Upper lobe of left lung (tissue), 6 donors: ENCODE data around the gene SFMBT2. TPM values are rescaled to one million over a fixed set of nuclear protein-coding genes. Genes with fewer than 3 reads are reported as not detected.

Source experiments
- ATAC-seq, 2 donors: fragments of 200-7000 bp; cut with Tn5 transposase; one replicate each; pipeline ENCODE4 v1.9.1; 2022; ENCODE audit warnings: mild to moderate bottlenecking in 2 of 2, moderate library complexity in 2 of 2; ENCODE audit not compliant: low FRiP score in 2 of 2
- DNase-seq, 2 donors: peaks; one replicate each; pipeline ENCODE4 v3.0.0-alpha.2; 2019 to 2020
- H3K27ac ChIP-seq, 4 donors: fragments of 200-600 bp; sonication (generic); one replicate each; pipeline ENCODE4 v1.5.1; 2016 to 2019
- H3K27me3 ChIP-seq, 4 donors: fragments of 200-600 bp; sonication (generic); one replicate each; pipeline ENCODE4 v1.5.1; 2017 to 2019
- H3K36me3 ChIP-seq, 4 donors: fragments of 200-600 bp; sonication (generic); one replicate each; pipeline ENCODE4 v1.5.1; 2016 to 2019
- H3K4me1 ChIP-seq, 4 donors: fragments of 200-600 bp; sonication (generic); one replicate each; pipeline ENCODE4 v1.5.1; 2018 to 2019
- H3K4me3 ChIP-seq, 4 donors: fragments of 200-600 bp; sonication (generic); one replicate each; pipeline ENCODE4 v1.5.1; 2017 to 2019; ENCODE audit warnings: mild to moderate bottlenecking in 2 of 4, moderate library complexity in 1 of 4
- H3K9me3 ChIP-seq, 4 donors: fragments of 200-600 bp; sonication (generic); one replicate each; pipeline ENCODE4 v1.5.1; 2018 to 2019
- CTCF ChIP-seq, 6 experiments: fragments of 450-650 bp in 4 of 6; fragments of 200-600 bp in 2 of 6; sonication (generic) in 2 of 6; IDR thresholded peaks; one replicate each; pipeline ENCODE4 v1.5.1; 2016 to 2019; ENCODE audit warnings: antibody characterized with exemption in 6 of 6
- EP300 ChIP-seq, 4 donors: sonication (generic); formaldehyde crosslinking; IDR thresholded peaks; one replicate each; pipeline ENCODE4 v1.5.1; 2017; ENCODE audit warnings: antibody characterized with exemption in 4 of 4, control low read depth in 2 of 4
- POLR2A ChIP-seq, 4 donors: fragments of 450-650 bp; IDR thresholded peaks; one replicate each; pipeline ENCODE4 v1.5.1; 2016 to 2017; ENCODE audit warnings: antibody characterized with exemption in 4 of 4, mild to moderate bottlenecking in 2 of 4
- POLR2AphosphoS5 ChIP-seq, 2 donors: sonication (generic); formaldehyde crosslinking; IDR thresholded peaks; one replicate each; pipeline ENCODE4 v1.5.1; 2017; ENCODE audit warnings: antibody characterized with exemption in 2 of 2
- WGBS, 2 donors: methylation state at CpG; one replicate each; pipeline ENCODE4 v1.1.5; 2017 to 2018; 5-methylcytosine and 5-hydroxymethylcytosine counted together
- total RNA-seq, 6 donors: library from RNA; depleted of rRNA in 4 of 6; stranded (reverse); fragments of >200 nt in 4 of 6; gene quantifications; one replicate each; pipeline versions ENCODE4 v1.1.0 to v1.2.1, GENCODE V29; 2016 to 2021
- donor health status: DM: no; HTN: no; CAD: no; lungs with moderate emphysema.
- donor health status: DM: no; HTN: yes; CAD: no; lungs with severe emphysema.

The SFMBT2 gene
- total RNA-seq, 6 donors from 2014 or later: 6.2 to 14.6 (median 10.2) TPM

DNA sequence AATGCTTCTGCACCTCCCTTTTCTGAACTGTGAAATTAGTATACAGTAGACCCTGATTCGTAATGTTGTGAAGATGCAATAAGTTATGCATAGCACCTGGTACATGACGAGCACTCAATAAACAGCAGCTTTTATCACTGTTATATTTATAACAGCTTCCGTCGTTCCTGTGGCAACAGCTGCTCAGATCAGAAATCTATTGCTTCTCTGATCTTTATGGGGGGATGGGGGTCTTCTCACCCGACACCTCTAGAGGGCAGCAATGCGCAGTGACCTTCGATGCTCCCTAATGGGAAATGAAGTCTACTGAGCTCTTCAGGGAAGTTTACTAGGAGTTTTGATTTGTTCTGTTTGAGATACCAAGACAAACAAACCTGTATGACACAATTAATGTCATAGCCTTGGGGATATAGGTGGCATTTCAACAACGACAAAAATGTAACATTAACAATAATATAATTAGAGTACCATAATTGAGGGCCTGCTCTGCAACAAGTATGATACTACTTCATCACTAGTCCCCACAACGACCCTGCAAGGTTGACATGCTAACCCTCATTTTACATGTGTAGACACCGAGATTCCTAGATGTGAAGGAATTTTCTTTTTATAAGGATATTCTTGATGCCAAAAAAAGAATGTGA is 289.6 kb downstream of the SFMBT2 start:
- Histone ChIP-seq H3K9me3 (no peaks in the 10 kb centered on the region), H3K4me3 (no peak overlapping the region), H3K4me1 (no peaks in the 10 kb centered on the region), H3K27ac (no peak overlapping the region), H3K27me3 (no peaks in the 10 kb centered on the region), H3K36me3 (no peaks in the 10 kb centered on the region)
- no peak for TF ChIP-seq POLR2A (IDR thresholded peaks at IDR 0.05)
- no peak for TF ChIP-seq EP300 (IDR thresholded peaks at IDR 0.05)
- no peak for TF ChIP-seq POLR2AphosphoS5 (IDR thresholded peaks at IDR 0.05)
- peak; percentile 36 to 49 (median 42) for TF ChIP-seq CTCF (IDR thresholded peaks at IDR 0.05)
- WGBS, 2 donors: 27% methylated on average over 9 to 10 of the region's 10 CpGs
- ATAC-seq: peak in 1 of 2 donors; percentile 76
- DNase-seq: peak in 1 of 2 donors; percentile 50

GRCh38 chr10:7119325-7120015 is 291.4 kb downstream of the SFMBT2 start:
- WGBS, 2 donors: 77 to 84% methylated on average over 14 of the region's 14 CpGs
- Histone ChIP-seq H3K4me1 (no peaks in the 10 kb centered on the region), H3K27me3 (no peaks in the 10 kb centered on the region), H3K9me3 (no peaks in the 10 kb centered on the region), H3K4me3 (no peak overlapping the region), H3K36me3 (no peaks in the 10 kb centered on the region), H3K27ac (no peak overlapping the region)
- DNase-seq (no peak), ATAC-seq (no peak)
- TF ChIP-seq POLR2AphosphoS5 (IDR thresholded peaks at IDR 0.05) (no peak), CTCF (IDR thresholded peaks at IDR 0.05) (no peak), EP300 (IDR thresholded peaks at IDR 0.05) (no peak), POLR2A (IDR thresholded peaks at IDR 0.05) (no peak)

DNA sequence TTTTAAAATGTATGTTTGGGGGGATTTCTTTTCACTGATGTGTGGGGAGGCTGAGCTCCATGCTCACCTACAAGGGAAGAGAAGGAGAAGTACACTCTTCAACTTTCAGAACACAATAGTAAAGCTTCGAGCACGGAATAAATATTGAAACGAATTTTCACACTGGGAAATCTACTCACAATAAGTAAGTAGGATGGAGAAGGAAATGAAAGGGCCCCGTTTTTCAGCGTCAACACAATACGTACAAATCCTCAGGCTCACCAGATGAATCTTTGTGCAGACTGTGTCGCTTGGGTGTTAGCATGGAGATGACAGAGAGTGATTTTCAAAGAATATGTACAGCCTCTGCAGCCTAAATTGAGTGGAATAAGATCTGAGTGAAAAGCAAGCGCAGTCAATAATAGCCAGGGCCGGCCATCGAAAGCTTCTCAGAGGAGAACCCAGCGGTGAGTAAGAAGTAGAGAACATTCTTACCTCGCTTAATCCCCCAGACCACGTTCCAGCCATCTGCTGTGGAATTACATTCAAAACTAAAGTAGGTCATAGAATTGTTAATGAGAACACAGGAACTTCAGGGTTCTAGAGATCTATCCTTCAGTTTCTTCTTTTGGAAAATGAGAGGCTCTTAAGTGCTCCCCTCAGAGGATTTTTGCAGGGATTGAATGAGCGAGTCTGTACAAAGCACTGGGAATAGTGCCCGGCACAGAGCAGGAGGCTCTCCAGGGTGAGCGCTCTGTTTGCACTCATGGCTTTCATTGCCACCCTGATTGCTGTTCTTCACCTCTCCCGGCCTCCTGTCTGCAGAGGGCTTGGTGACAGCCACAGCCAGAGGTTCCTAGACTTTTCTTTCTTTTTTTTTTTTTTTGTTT is 292.8 kb downstream of the SFMBT2 start:
- H3K27ac ChIP-seq: no peak overlapping the region
- WGBS, 2 donors: 70 to 73% methylated on average over 17 of the region's 17 CpGs
- H3K27me3 ChIP-seq: no peaks in the 10 kb centered on the region
- H3K36me3 ChIP-seq: no peaks in the 10 kb centered on the region
- ATAC-seq (no peak), DNase-seq (no peak)
- no peaks in the 10 kb centered on the region for H3K4me1 ChIP-seq
- TF ChIP-seq CTCF (IDR thresholded peaks at IDR 0.05) (no peak), EP300 (IDR thresholded peaks at IDR 0.05) (no peak), POLR2A (IDR thresholded peaks at IDR 0.05) (no peak), POLR2AphosphoS5 (IDR thresholded peaks at IDR 0.05) (no peak)
- no peaks in the 10 kb centered on the region for H3K9me3 ChIP-seq
- no peak overlapping the region for H3K4me3 ChIP-seq

- ATAC-seq: no peak
Measured at GRCh38 chr10:7117177-7117799, 293.5 kb downstream of the SFMBT2 start.

More at GRCh38 chr10:7117177-7117799, 293.5 kb downstream of the SFMBT2 start:
- H3K27me3 ChIP-seq: no peaks in the 10 kb centered on the region
- TF ChIP-seq POLR2A (IDR thresholded peaks at IDR 0.05) (no peak), EP300 (IDR thresholded peaks at IDR 0.05) (no peak), CTCF (IDR thresholded peaks at IDR 0.05) (no peak), POLR2AphosphoS5 (IDR thresholded peaks at IDR 0.05) (no peak)
- no peak for DNase-seq
- no peaks in the 10 kb centered on the region for H3K4me1 ChIP-seq
- no peak overlapping the region for H3K4me3 ChIP-seq
- no peak overlapping the region for H3K27ac ChIP-seq
- 88 to 93% methylated on average over 5 of the region's 5 CpGs for WGBS, 2 donors
- no peaks in the 10 kb centered on the region for H3K36me3 ChIP-seq
- no peaks in the 10 kb centered on the region for H3K9me3 ChIP-seq
